H1 (cell line): ENCODE measurements around the gene OSBPL3. TPM values are rescaled to one million over a fixed set of nuclear protein-coding genes. Genes with fewer than 3 reads are reported as not detected.

Experiments
- CTCF ChIA-PET: fragments of 300-600 bp; sonication (Branson Sonifier 250); formaldehyde crosslinking; loops from one replicate; lab custom pipeline; 2021; ENCODE audit not compliant: partially characterized antibody; lab: Charles Lee
- POLR2A ChIA-PET: fragments of 300-600 bp; sonication (Branson Sonifier 250); formaldehyde crosslinking; loops from one replicate; lab custom pipeline; 2021; ENCODE audit warnings: inconsistent platforms; ENCODE audit not compliant: partially characterized antibody; lab: Charles Lee
- DNase-seq, 2 experiments: peaks; one replicate each; pipeline versions ENCODE4 v3.0.0 to v3.0.0-alpha.2; 2010 to 2022; ENCODE audit warnings: low spot score in 2 of 2, low read depth in 1 of 2, mixed read lengths in 1 of 2
- FAIRE-seq: peaks from 2 replicates; lab custom pipeline; 2011; peaks lifted over from hg19 to GRCh38; lab: Jason Lieb, UNC
- H2AFZ ChIP-seq: 2 replicates; pipeline ENCODE4 v1.8.1; 2012; ENCODE audit warnings: low read length, inconsistent platforms
- H2AK5ac ChIP-seq: 2 replicates; pipeline ENCODE4 v1.6.1; 2013; ENCODE audit warnings: low read depth, low read length
- H2BK120ac ChIP-seq: replicated peaks from 2 replicates; pipeline ENCODE3; 2013; ENCODE audit warnings: low read depth, low read length, inconsistent platforms
- H2BK12ac ChIP-seq: 2 replicates; pipeline ENCODE4 v1.6.1; 2013; ENCODE audit warnings: low read depth, low read length
- H2BK15ac ChIP-seq: 2 replicates; pipeline ENCODE4 v1.6.1; 2013; ENCODE audit warnings: low read length
- H2BK20ac ChIP-seq: 2 replicates; pipeline ENCODE4 v1.6.1; 2013; ENCODE audit warnings: low read length
- H2BK5ac ChIP-seq: 2 replicates; pipeline ENCODE4 v1.6.1; 2013; ENCODE audit warnings: low read depth, low read length
- H3K14ac ChIP-seq: 2 replicates; pipeline ENCODE4 v1.6.1; 2013; ENCODE audit warnings: inconsistent platforms; ENCODE audit not compliant: insufficient read length
- H3K18ac ChIP-seq: 2 replicates; pipeline ENCODE4 v1.6.1; 2013; ENCODE audit warnings: low read length; ENCODE audit errors: extremely low read depth
- H3K23ac ChIP-seq: 2 replicates; pipeline ENCODE4 v1.6.1; 2013; ENCODE audit warnings: inconsistent platforms; ENCODE audit not compliant: insufficient read length
- H3K23me2 ChIP-seq: 2 replicates; pipeline ENCODE4 v1.6.1; 2013; ENCODE audit warnings: low read depth, low read length
- H3K27ac ChIP-seq: 2 replicates; pipeline ENCODE4 v1.6.1; 2011; ENCODE audit warnings: low read depth, low read length, inconsistent platforms
- H3K27me3 ChIP-seq, 4 experiments: replicated peaks in 1 of 4; 1 replicate in 1 of 4; 2 replicates in 3 of 4; pipeline versions ENCODE4 v1.6.1 to v1.8.1; 2011 to 2013; ENCODE audit warnings: low read length in 3 of 4, mild to moderate bottlenecking in 3 of 4, inconsistent platforms in 2 of 4, mixed read lengths in 2 of 4, moderate library complexity in 1 of 4; ENCODE audit not compliant: control insufficient read depth in 3 of 4, insufficient read depth in 3 of 4; ENCODE audit errors: extremely low read depth in 1 of 4
- H3K36me3 ChIP-seq, 4 experiments: 2 replicates each; pipeline versions ENCODE4 v1.6.1 to v1.8.1; 2011 to 2013; ENCODE audit warnings: mild to moderate bottlenecking in 4 of 4, low read length in 3 of 4, moderate library complexity in 2 of 4, control low read depth in 1 of 4, inconsistent platforms in 1 of 4; ENCODE audit not compliant: insufficient read depth in 4 of 4, control insufficient read depth in 2 of 4
- H3K4ac ChIP-seq: replicated peaks from 2 replicates; pipeline ENCODE3; 2013; ENCODE audit warnings: low read length, low read depth, mixed read lengths, inconsistent platforms; ENCODE audit not compliant: insufficient read length
- H3K4me1 ChIP-seq, 4 experiments: replicated peaks in 1 of 4; 1 replicate in 1 of 4; 2 replicates in 3 of 4; pipeline versions ENCODE4 v1.6.1 to v1.8.1; 2011 to 2013; ENCODE audit warnings: low read length in 3 of 4, inconsistent platforms in 2 of 4, mixed read lengths in 1 of 4; ENCODE audit not compliant: insufficient read depth in 4 of 4, control insufficient read depth in 3 of 4
- H3K4me2 ChIP-seq, 2 experiments: 2 replicates each; pipeline versions ENCODE4 v1.6.1 to v1.8.1; 2011 to 2013; ENCODE audit warnings: low read depth in 2 of 2, low read length in 2 of 2, control low read depth in 1 of 2, inconsistent platforms in 1 of 2, mild to moderate bottlenecking in 1 of 2; ENCODE audit not compliant: insufficient read depth in 1 of 2
- H3K4me3 ChIP-seq, 4 experiments: fragments of 200-600, 300-600 bp in 1 of 4; sonication (generic), shearing (Covaris generic), sonication (Bioruptor Twin) in 1 of 4; 2 replicates each; pipeline versions ENCODE4 v1.5.1 to v1.8.1; 2011 to 2016; ENCODE audit warnings: low read length in 4 of 4, low read depth in 3 of 4, control low read depth in 2 of 4, inconsistent platforms in 2 of 4, mild to moderate bottlenecking in 2 of 4, mixed read lengths in 1 of 4, moderate library complexity in 1 of 4; ENCODE audit not compliant: insufficient read depth in 2 of 4; ENCODE audit errors: extremely low read depth in 1 of 4
- H3K56ac ChIP-seq: replicated peaks from 2 replicates; pipeline ENCODE3; 2013; ENCODE audit warnings: low read depth, mild to moderate bottlenecking, mixed read lengths, low read length, inconsistent platforms; ENCODE audit not compliant: insufficient read length
- H3K79me1 ChIP-seq: 2 replicates; pipeline ENCODE4 v1.6.1; 2013; ENCODE audit warnings: low read depth, low read length, control low read depth
- H3K79me2 ChIP-seq, 2 experiments: 2 replicates each; pipeline versions ENCODE4 v1.6.1 to v1.8.1; 2012 to 2013; ENCODE audit warnings: low read length in 2 of 2, mild to moderate bottlenecking in 2 of 2, inconsistent platforms in 1 of 2; ENCODE audit not compliant: insufficient read depth in 2 of 2, control insufficient read depth in 1 of 2
- H3K9ac ChIP-seq, 4 experiments: replicated peaks in 1 of 4; 1 replicate in 1 of 4; 2 replicates in 3 of 4; pipeline versions ENCODE4 v1.6.1 to v1.8.1; 2011 to 2013; ENCODE audit warnings: low read depth in 3 of 4, low read length in 3 of 4, control low read depth in 2 of 4, mild to moderate bottlenecking in 2 of 4, moderate library complexity in 2 of 4, inconsistent platforms in 1 of 4; ENCODE audit errors: extremely low read depth in 1 of 4
- H3K9me3 ChIP-seq, 2 experiments: 2 replicates each; pipeline versions ENCODE4 v1.6.1 to v1.8.1; 2012 to 2013; ENCODE audit warnings: mild to moderate bottlenecking in 2 of 2, moderate library complexity in 2 of 2, control low read depth in 1 of 2, inconsistent platforms in 1 of 2, low read depth in 1 of 2, low read length in 1 of 2, mixed read lengths in 1 of 2; ENCODE audit not compliant: insufficient read depth in 2 of 2
- H4K20me1 ChIP-seq, 2 experiments: replicated peaks in 1 of 2; 2 replicates each; pipeline versions ENCODE3 to v1.8.1; 2011 to 2013; ENCODE audit warnings: inconsistent platforms in 2 of 2, low read length in 2 of 2, mild to moderate bottlenecking in 1 of 2; ENCODE audit not compliant: insufficient read depth in 2 of 2, control insufficient read depth in 1 of 2
- H4K5ac ChIP-seq: 2 replicates; pipeline ENCODE4 v1.6.1; 2013; ENCODE audit warnings: low read length, low read depth, mixed read lengths, inconsistent platforms; ENCODE audit not compliant: insufficient read length
- H4K8ac ChIP-seq: 2 replicates; pipeline ENCODE4 v1.8.0; 2013; ENCODE audit warnings: mild to moderate bottlenecking, moderate library complexity, low read length, inconsistent platforms; ENCODE audit not compliant: insufficient read depth; ENCODE audit errors: extremely low read depth
- H4K91ac ChIP-seq: replicated peaks from 2 replicates; pipeline ENCODE3; 2013; ENCODE audit warnings: low read length, mixed read lengths, inconsistent platforms; ENCODE audit not compliant: insufficient read length
- BACH1 ChIP-seq: IDR thresholded peaks from 2 replicates; pipeline ENCODE4 v1.6.1; 2012; ENCODE audit warnings: low read length, improper control_type of control experiment
- CREB1 ChIP-seq: IDR thresholded peaks from 2 replicates; pipeline ENCODE4 v1.6.1; 2012; ENCODE audit warnings: inconsistent platforms
- E2F6 ChIP-seq: IDR thresholded peaks from 2 replicates; pipeline ENCODE4 v1.6.1; 2012; ENCODE audit warnings: inconsistent platforms
- EGR1 ChIP-seq: IDR thresholded peaks from 2 replicates; pipeline ENCODE4 v1.6.1; 2011; ENCODE audit warnings: low read depth, low read length, borderline replicate concordance
- EP300 ChIP-seq, 2 experiments: IDR thresholded peaks; 1 replicate in 1 of 2; 2 replicates in 1 of 2; pipeline ENCODE4 v1.6.1; 2011 to 2012; ENCODE audit warnings: low read depth in 2 of 2, low read length in 2 of 2, mild to moderate bottlenecking in 2 of 2, borderline replicate concordance in 1 of 2, inconsistent platforms in 1 of 2, moderate library complexity in 1 of 2
- JUN ChIP-seq: IDR thresholded peaks from 2 replicates; pipeline ENCODE4 v1.6.1; 2011; ENCODE audit warnings: low read depth, mild to moderate bottlenecking, improper control_type of control experiment, low read length
- MAX ChIP-seq: IDR thresholded peaks from 2 replicates; pipeline ENCODE4 v1.6.1; 2012; ENCODE audit warnings: inconsistent platforms
- NRF1 ChIP-seq: IDR thresholded peaks from 2 replicates; pipeline ENCODE4 v1.6.1; 2011; ENCODE audit warnings: mild to moderate bottlenecking, low read depth, low read length, improper control_type of control experiment
- POLR2A ChIP-seq, 2 experiments: IDR thresholded peaks; 1 replicate in 1 of 2; 2 replicates in 1 of 2; pipeline ENCODE4 v1.6.1; 2011; ENCODE audit warnings: low read depth in 2 of 2, low read length in 2 of 2, mild to moderate bottlenecking in 2 of 2; ENCODE audit errors: control extremely low read depth in 1 of 2
- POU5F1 ChIP-seq: IDR thresholded peaks from 2 replicates; pipeline ENCODE4 v1.6.1; 2011; ENCODE audit warnings: low read depth, mild to moderate bottlenecking, low read length, moderate library complexity
- RNF2 ChIP-seq: fragments of 200-900, 300-1000 bp; sonication (generic); IDR thresholded peaks from 2 replicates; pipeline ENCODE4 v1.7.1; 2016; ENCODE audit warnings: borderline replicate concordance, low read depth, mild to moderate bottlenecking, antibody characterized with exemption, low read length; ENCODE audit not compliant: poor library complexity, severe bottlenecking; ENCODE audit errors: missing control alignments
- SIN3A ChIP-seq, 2 experiments: IDR thresholded peaks in 1 of 2; conservative IDR thresholded peaks in 1 of 2; 2 replicates each; pipeline ENCODE4 v1.6.1; 2011 to 2012; ENCODE audit warnings: low read length in 2 of 2, improper control_type of control experiment in 1 of 2, low read depth in 1 of 2, mild to moderate bottlenecking in 1 of 2
- SIRT6 ChIP-seq: IDR thresholded peaks from one replicate; pipeline ENCODE4 v1.7.1; 2012; ENCODE audit warnings: low read length, inconsistent platforms
- SP2 ChIP-seq: IDR thresholded peaks from 2 replicates; pipeline ENCODE4 v1.6.1; 2012; ENCODE audit warnings: mild to moderate bottlenecking, low read length, inconsistent platforms
- WGBS, 2 experiments: shearing (Covaris generic) in 1 of 2; methylation state at CpG; one replicate each; pipeline versions ENCODE4 v1.1.6 to v1.1.7; 2013 to 2015; ENCODE audit warnings: low lambda C conversion rate in 2 of 2, mixed read lengths in 2 of 2, inconsistent platforms in 1 of 2, low coverage in 1 of 2, missing lambda C conversion rate in 1 of 2; ENCODE audit not compliant: insufficient replicate concordance in 2 of 2, insufficient coverage in 1 of 2, insufficient read length in 1 of 2; ENCODE audit errors: extremely low coverage in 1 of 2, missing lambda C conversion rate in 1 of 2; 5-methylcytosine and 5-hydroxymethylcytosine counted together
- polyA plus RNA-seq, 7 experiments: library from polyadenylated mRNA; depleted of rRNA in 3 of 7; stranded (reverse) in 5 of 7; unstranded in 2 of 7; fragments of >200 nt in 5 of 7; fragments of 200-250 nt in 2 of 7; gene quantifications; 1 replicate in 5 of 7; 2 replicates in 1 of 7; 4 replicates in 1 of 7; pipeline versions ENCODE4 v1.2.1 to v1.2.3, GENCODE V29; 2011 to 2013; ENCODE audit warnings: missing spikeins in 2 of 7, mixed read lengths in 2 of 7
- total RNA-seq: library from RNA; stranded (reverse); fragmentation: NEBNext Ultra II Directional; extraction: Animal tissue kit (Norgen Biotek cat#: 25700); gene quantifications from 2 replicates; pipeline ENCODE4 v1.2.1, GENCODE V29; 2021

The OSBPL3 gene
- total and polyA plus RNA-seq, 2 of the 8 experiments (the other 6 are each of a cell fraction or from before 2014, with no cell fraction given), result 2.8 to 13.9 TPM

GRCh38 chr7:25006276-25006675, 26.3 kb upstream of the OSBPL3 start:
- H3K27me3 ChIP-seq, result no peaks in the 10 kb centered on the region
- no peak overlapping the region for H4K91ac ChIP-seq
- H3K14ac ChIP-seq, result no peak overlapping the region
- H2BK120ac ChIP-seq, result no peak overlapping the region
- no peak overlapping the region for H4K8ac ChIP-seq
- no peaks in the 10 kb centered on the region for H4K20me1 ChIP-seq
- H2AK5ac ChIP-seq, result no peak overlapping the region
- no peaks in the 10 kb centered on the region for H3K23me2 ChIP-seq
- H2AFZ ChIP-seq, result no peak overlapping the region
- H3K23ac ChIP-seq, result no peak overlapping the region
- no peak overlapping the region for H3K27ac ChIP-seq
- no peak overlapping the region for H2BK5ac ChIP-seq
- no peaks in the 10 kb centered on the region for H3K79me1 ChIP-seq
- DNase-seq, result no peak
- H3K18ac ChIP-seq, result no peak overlapping the region
- H2BK15ac ChIP-seq, result no peak overlapping the region
- no peak overlapping the region for H2BK20ac ChIP-seq
- H4K5ac ChIP-seq, result no peak overlapping the region
- CTCF ChIA-PET, result interaction anchor here (0.9 to 2.0 kb wide), 3 partner anchors 24 to 59 kb away, joined by 3 to 4 read pairs (median 3); no protein-coding TSS in a partner anchor
- WGBS, 2 experiments, result 89% methylated on average over 1 of the region's 1 CpG; no CpG with 5 or more reads in 1 of the 2 experiments
- no peak overlapping the region for H2BK12ac ChIP-seq
- no peaks in the 10 kb centered on the region for H3K36me3 ChIP-seq
- H3K4me1 ChIP-seq, result peaks cover 0 to 4% (median 0%) of the 10 kb centered on the region in 4 experiments; a peak in 3 of 7 replicates
- no peak overlapping the region for H3K4ac ChIP-seq
- no peak for FAIRE-seq
- no peak overlapping the region; a peak in 1 of 4 replicates for H3K4me2 ChIP-seq
- POLR2A ChIA-PET, result no interaction called here
- H3K56ac ChIP-seq, result no peak overlapping the region
- no peaks in the 10 kb centered on the region for H3K79me2 ChIP-seq
- no peak overlapping the region for H3K4me3 ChIP-seq
- H3K9ac ChIP-seq, result no peak overlapping the region
- 0 out of 4 replicates have a peak, but pooled peaks cover 0 to 4% of the 10 kb centered on the region in 2 experiments for H3K9me3 ChIP-seq
- TF ChIP-seq CREB1, result no peak
- no peak for TF ChIP-seq JUN
- no peak for TF ChIP-seq POLR2A (IDR thresholded peaks at IDR 0.05; ENCODE audit: control extremely low read depth in 1 of 2, low read depth in 2 of 2, low read length in 2 of 2)
- TF ChIP-seq SP2, result no peak
- TF ChIP-seq E2F6, result no peak
- TF ChIP-seq SIRT6, result no peak
- TF ChIP-seq POU5F1, result no peak
- TF ChIP-seq MAX, result no peak
- TF ChIP-seq RNF2, result no peak
- no peak for TF ChIP-seq SIN3A (conservative IDR thresholded peaks at IDR 0.05 in 1 of 2, IDR thresholded peaks at IDR 0.05 in 1 of 2; ENCODE audit: low read depth in 1 of 2, low read length in 2 of 2)
- no peak for TF ChIP-seq EP300 (IDR thresholded peaks at IDR 0.05; ENCODE audit: borderline replicate concordance in 1 of 2, low read depth in 2 of 2, low read length in 2 of 2)
- TF ChIP-seq EGR1, result no peak
- TF ChIP-seq BACH1, result no peak
- no peak for TF ChIP-seq NRF1
